ENCODE results near the gene TPX2.

Gene TPX2, protein sequence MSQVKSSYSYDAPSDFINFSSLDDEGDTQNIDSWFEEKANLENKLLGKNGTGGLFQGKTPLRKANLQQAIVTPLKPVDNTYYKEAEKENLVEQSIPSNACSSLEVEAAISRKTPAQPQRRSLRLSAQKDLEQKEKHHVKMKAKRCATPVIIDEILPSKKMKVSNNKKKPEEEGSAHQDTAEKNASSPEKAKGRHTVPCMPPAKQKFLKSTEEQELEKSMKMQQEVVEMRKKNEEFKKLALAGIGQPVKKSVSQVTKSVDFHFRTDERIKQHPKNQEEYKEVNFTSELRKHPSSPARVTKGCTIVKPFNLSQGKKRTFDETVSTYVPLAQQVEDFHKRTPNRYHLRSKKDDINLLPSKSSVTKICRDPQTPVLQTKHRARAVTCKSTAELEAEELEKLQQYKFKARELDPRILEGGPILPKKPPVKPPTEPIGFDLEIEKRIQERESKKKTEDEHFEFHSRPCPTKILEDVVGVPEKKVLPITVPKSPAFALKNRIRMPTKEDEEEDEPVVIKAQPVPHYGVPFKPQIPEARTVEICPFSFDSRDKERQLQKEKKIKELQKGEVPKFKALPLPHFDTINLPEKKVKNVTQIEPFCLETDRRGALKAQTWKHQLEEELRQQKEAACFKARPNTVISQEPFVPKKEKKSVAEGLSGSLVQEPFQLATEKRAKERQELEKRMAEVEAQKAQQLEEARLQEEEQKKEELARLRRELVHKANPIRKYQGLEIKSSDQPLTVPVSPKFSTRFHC

DNA sequence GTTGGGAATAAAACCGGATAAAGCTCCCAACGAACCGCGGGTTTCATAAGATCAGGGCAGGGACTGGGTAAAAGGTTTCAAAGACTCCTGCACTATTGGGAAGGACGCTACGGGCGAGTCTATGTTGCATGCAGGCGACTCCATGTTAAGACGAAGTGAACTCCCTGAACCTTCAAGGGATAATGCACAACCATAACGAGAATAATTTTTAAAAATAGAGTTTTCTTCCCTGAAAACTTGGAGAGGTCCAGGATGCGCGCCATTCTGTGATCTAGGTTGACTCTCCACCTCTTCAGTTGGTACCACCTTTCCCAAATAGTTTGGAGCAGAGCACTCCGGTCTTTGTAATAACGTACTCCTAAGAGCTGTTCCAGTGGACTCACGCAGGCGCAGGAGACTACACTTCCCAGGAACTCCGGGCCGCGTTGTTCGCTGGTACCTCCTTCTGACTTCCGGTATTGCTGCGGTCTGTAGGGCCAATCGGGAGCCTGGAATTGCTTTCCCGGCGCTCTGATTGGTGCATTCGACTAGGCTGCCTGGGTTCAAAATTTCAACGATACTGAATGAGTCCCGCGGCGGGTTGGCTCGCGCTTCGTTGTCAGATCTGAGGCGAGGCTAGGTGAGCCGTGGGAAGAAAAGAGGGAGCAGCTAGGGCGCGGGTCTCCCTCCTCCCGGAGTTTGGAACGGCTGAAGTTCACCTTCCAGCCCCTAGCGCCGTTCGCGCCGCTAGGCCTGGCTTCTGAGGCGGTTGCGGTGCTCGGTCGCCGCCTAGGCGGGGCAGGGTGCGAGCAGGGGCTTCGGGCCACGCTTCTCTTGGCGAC lies at the start of gene TPX2:
Gene TPX2 (plus strand): TSS at position 562 of the 821 bp plus-strand sequence. CDS start 18,187 bp downstream, outside the sequence.
- peak; percentile 93 for DNase-seq

DNA sequence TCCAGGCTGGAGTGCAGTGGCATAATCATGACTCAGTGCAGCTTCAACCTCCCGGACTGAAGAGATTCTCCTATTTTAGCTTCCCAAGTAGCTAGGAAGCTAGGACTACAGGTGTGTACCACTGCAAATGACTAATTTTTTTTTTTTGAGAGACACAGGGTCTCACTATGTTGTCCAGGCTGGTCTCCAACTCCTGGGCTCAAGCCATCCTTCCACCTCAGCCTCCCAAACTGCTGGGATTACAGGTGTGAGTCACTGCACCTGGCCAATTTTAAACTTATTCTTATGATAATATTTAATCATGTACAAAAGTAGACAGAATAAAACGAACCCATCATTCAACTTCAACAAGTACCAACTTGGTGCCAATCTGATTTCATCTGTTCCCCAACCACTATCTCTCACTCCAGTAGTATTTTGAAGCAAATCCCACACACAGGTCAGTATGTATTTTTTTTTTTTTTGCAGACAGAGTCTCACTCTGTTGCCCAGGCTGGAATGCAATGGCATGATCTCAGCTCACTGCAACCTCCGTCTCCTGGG lies 48.9 kb upstream of the TPX2 start:
- no peak for DNase-seq

DNA sequence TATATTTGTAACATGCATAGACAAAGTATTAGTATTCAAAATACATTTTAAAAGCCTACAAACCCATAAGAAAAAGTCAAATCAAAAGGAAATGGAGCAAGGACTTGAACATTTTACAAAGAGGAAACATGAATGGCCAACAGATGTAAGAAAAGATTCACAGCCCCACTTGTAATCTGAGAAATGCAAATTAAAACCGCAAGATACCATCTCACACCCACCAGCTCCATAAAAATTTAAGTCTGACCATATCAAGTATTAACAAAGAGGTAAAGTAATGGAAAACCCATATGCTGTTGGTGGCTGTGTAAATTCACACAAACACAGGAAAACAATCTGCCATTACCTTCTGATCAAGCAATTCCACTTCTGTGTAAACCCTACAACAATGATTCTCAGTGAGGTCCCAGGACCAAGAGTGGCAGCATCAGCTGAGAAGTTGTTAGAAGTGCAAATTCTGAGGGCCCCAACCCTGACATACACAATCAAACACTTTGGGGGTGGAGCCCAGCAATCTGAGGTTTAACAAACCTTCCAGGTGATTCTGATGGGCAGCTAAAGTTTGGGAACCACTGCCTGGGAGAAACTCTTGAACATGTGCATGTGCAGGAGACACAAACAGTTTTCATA lies 47.3 kb upstream of the TPX2 start:
- DNase-seq: no peak

DNA sequence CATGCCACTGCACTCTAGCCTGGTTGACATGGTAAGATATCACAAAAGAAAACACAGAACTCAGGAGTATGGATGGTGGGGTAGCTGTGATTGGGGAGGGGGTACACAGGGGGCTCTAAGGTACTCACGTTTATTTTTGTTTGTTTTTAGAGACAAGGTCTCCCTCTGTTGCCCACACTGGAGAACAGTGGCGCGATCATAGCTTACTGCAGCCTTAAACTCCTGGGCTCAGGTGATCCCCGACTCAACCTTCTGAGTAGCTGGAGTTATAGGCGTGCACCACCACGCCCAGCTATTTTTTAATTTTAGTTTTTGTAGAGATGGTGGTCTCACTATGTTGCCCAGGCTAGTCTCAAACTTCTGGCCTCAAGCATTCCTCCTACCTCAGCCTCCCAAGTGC lies 45.7 kb upstream of the TPX2 start:
- no peak for DNase-seq

DNA sequence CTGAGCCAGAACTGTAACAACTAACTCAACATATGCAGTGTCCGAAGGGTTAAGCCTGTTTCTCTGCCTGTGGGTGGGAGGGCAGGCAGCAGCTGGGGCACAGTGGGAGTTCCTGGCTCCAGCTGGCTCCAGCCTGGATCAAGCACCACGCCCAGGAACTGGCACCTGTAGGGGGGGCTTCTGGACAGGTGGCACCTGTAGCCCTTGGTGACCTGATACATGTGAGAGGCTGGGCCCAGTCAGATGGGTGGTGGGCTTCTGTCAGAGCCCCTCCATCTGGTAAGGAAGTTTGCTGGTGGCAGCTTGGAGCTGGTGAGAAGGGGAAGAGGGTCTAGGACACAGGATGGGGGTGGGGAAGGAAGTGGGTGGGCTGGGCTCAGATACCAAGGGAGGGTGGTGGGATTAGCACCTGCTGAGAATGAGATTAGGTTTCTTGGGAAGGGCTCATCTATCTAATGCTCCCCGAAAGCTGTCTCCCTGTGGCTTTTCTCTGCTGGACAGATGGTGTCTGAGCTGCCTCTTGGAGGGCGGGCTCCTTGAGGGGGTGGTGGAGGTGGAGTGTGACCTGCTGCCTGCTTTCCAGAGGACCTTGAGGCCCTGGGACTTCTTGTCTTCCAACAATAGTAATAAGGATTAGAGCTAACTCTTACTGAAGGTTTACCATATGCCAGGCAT lies 45.0 kb upstream of the TPX2 start:
- DNase-seq: no peak

DNA sequence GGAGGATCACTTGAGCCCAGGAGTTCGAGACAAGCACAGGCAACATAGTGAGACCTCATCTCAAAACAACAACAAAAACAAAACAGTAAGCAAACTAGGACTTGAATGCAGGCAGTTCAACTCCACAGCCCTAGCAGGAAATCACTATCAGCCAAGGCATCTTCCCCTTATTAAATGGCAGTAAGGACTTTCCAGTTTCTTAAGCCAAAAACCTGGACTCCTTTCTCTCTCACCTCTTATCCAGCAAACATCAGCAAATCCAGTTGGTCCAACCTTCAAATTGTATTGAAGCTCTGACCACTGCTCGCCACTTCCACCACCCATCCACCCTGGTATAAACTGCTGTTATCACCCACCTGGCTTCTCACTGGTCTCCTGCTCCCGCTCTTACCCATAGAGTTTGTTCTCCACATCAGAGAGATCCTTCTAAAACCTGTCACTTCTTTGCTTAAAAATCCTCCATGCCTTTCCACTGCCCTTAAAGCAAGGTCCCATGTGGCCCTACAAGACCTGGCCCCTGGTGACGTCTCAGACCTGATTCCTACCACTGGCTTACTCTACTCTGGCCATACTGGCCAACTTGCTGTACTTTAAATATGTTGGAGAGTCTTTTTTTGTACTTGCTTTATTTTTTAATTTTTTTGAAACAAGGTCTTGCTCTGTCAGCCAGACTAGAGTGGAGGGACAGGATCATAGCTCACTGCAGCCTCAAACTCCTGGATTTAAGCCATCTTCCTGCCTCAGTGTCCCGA lies 44.1 kb upstream of the TPX2 start:
- DNase-seq: no peak

DNA sequence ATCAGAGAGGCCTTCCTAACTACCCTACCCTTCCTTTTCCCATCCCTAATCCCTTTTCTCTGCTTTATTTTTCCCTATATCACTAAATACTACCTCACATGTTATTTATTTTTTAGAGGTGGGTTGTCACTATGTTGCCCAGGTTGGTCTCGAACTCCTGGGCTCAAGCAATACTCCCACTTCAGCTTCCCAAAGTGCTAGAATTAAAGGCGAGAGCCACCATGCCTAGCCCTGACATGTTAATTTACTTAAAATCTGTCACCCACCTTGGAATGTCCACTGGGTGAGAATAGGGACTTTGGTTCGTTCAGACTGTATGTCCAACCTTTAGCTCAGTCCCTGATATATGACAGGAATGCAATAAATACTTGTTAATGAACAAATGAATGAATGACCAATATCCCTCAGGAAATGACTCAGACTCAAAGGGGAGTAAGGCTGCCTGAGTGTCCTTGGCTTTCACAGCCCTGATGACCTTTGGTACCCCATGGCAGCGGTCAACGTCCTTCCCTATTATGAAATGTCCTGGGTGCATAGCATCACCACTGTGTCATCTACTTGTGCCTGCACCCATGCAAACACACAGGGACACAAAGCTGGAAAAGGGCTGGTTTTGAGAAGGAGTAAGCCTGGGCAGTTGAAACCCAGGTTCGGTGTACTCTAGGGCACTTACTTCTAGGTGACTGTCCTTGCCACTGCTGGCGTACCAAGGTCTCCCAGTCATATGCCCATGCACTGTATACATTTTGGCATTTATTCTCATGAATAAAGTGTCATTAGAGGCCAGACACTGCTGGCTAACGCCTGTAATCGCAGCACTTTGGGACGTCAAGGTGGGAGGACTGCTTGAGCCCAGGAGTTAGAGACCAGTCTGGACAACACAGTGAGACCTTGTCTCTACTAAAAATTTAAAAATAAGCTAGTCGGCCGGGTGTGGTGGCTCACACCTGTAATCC lies 43.0 kb upstream of the TPX2 start:
- no peak for DNase-seq

DNA sequence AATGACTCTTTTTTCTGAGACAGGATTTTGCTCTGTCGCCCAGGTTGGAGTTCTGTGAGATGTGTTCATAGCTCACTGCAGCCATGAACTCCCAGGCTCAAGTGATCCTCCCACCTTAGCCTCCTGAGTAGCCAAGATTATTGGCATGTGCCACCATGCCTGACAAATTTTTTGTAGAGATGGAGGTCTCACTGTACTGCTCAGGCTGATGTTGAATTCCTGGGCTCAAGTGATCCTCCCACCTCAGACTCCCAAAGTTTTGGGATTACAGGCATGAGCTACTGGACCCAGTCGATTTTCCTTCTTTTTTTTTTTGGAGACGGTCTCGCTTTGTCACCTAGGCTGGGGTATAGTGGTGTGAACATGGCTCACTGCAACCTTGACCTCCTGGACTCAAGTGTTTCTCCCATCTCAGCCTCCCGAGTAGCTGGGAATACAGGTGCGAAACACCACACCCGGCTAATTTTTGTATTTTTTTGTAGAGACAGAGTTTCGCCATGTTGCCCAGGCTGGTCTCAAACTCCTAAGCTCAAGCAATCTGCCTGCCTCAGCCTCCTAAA lies 40.8 kb upstream of the TPX2 start:
- no peak for DNase-seq

DNA sequence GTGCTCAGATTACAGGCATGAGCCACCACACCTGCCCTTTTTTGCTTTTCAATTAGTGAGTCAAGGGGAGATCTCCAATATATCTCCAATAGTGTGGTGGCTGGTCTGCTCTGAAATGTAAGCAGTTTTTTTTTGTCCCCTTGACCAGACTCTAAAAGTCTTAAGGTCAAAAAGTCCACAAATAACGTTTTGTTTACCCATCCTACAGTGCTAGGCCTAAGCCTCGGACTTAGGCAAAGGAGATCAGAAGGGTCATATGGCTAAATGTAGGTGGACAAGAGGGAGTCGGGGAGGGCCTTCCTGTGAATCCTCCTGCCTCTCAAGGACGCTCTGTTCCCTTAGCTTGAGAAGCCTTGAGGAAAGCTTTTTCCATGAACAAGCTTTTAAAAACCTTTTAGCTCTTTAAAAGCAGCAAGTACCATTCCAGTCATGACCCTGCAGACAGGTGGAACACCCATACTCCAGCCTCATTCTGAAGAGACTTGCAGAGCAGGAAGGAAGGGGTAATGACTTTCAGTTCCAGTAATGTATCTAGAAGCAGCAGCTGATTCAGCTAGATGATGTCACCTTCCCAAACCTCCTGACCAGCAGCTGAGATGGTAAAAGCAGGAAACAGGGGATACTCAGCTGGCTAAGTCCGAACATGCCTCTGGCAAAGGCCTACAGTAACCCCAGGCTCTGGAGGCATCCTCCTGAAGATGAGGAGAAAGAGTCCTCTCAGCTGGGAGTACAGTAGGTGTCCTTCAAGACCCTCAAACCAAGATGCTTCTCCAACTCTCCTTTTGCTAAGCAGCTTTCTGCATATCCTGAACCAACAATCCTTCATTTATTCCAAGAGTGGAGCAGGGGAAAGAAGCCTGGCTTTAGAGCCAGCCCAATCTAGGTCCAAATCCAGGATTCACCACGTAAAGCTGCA lies 40.0 kb upstream of the TPX2 start:
- DNase-seq: no peak

DNA sequence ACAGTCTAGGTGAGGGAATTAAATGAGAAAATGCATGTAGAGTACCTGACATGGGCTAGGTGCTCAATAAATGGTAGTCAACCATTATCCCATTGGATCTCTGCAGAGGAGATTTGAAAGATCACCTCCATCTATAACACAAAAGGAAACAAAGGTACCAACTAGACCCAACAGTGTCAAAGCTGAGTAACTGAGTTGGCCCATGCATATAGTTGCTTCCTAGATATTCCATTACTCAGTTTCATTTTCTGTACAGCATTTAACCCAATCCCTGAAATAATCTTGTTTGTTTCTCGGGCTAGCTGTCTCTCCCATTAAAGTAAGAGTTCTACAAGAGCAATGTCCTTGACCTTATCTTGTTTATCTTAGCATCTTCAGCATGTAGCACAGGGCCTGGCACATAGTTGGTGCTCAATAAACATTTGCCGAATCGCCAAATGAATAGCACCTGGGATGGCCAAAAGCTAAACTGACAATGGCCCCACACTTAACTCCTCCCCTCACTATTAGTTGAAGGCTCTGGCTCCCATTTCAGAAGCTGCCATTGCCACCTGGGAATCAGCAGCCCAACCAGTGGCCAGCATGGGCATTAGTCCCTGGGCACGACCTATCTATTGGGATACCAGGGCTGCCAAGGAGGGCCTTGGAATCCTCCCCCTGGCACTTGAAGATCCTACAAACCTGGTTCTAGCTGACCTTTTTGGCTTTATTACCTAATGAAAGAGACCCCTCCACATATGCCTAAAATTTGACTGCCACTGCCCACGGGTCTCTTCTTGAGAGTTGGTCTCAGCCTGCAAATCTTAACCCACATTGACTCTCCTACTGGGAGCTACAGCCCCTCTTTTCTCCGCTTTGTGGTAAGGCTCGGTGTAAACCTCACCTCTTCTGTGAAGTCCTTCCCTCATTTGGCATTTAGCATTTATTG lies 39.0 kb upstream of the TPX2 start:
- no peak for DNase-seq

DNA sequence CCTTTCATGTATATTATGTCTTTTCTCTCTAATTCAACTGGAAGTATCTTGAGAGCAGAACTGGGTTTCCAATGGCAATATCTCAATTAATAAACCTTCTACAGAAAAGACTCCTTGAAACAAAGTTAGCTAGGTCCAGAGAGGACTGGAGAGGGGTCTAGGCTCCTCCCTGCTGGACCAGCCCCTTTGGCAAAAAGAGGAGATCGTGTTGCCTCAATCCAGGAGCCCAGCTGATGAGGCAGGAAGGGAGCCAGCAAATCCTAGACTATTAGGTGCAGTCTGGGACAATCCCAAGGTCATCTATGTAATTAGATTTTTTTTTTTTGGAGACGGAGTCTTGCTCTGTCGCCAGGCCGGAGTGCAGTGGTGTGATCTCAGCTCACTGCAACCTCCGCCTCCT lies 38.3 kb upstream of the TPX2 start:
- DNase-seq: no peak

DNA sequence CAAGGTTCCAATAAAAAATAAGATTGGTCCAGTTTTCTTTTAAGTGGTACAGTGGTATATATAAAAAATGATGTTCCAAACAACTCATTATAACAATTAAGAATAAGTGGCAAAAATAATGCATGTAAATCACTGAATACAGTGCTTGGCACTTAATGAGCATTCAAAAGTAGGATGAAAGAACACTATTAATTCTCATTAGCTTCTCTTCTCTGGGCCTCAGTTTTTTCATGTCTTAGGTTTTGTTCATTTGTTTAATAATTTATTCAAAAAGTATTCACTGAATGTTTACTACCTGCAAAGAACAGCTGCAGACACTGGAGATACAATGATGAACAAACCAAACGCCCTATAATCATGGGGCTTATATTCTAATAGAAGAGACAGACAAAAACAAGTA lies 37.5 kb upstream of the TPX2 start:
- no peak for DNase-seq

DNA sequence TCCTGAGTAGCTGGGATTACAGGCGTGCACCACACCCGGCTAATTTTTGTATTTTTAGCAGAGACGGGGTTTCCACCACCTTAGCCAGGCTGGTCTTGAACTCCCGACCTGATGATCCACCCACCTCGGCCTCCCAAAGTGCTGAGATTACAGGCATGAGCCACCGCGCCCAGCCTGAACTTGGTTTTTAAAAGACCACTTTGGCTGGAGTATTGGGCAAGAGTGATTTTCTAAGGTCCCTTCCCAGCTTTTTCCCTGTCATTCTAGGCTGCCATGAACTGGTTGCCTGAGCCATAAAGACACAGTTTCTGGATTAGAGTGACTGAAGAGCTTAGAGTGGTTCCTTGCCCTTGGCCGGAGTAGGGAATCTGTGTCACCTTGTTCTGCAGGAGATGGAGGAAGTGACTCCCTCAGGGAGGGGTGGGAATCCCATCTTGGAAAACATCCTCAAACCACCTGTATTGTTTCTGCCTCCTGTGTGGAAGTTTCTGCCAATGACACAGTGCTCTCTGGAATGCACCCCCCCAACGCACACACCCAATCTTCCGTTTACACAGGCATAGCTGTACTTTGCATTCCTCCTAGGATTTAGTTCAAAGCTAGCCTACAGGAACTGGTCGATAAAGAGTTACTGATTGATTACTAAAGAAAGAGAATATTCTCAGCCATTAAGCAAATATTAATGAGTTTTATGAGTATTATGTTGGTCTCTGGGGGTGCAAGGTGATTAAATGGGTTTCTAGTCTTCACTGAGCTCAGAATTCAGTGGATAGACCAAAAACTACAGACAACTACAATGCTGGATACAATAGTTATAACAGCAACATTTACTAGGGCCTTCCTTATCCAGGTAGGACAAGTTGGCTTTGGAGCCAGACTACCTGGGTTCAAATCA lies 34.6 kb upstream of the TPX2 start:
- DNase-seq: no peak

DNA sequence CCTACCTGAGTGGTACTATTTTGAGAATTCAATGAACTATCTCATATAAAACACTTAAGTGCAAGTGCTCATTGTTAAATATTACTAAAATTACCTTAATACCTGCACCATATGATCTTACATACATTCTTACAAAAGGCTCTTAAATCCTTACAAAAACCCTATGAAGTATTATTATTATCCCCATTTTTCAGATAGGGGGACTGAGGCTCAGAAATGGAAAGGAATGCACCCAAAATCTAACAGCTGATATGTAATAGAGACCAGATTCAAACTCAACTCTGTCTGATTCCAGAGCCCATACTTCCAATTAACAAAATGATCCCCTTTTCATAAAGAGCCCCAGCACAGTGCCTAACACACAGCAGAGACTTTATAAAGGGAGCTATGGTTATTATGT lies 33.9 kb upstream of the TPX2 start:
- no peak for DNase-seq

DNA sequence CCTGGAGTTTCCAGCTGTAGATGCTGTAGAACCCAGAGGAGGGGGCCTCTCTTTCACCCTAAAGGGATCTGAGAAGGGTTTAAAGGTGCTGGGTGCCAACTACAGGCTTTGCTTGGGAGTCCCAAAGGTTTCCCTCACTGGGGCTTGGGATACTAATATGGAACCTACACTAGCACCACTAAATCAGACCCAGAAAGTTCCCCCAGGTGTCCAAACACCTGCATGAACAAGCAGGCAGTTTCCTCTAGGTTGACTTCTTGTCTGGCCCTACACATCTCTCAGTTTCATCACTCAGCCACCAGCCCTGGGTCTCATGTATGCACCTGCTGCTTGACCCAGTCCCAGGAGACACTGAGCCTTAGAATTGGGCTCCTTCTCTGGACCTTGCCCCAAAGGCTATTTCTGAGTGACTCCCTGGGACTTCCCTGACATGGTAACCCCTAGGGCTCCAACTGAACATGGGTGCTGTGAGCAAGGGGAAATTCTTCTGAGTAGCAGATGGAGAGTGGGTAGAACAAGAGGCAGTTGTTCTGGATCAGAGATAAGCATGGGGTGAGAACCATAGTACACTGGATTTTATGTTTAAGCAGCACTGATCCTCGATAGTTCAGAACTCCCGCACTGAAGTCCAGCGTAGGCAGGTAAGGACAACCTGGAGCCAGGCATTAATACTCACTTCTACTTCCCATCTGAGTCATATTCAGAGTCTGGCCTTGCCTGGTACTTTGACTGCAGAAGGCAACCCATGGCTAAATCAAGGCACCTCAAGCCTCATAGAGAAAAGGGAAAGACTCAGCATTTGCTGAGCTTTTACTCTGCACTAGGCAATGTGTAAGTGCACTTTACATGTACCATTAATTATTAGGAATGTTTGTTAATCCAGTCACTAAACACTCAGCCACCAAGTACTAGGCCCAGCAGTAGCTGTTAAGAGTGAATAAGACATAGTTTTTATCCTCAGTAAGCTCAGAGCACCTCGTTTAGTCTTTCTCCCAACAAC lies 33.2 kb upstream of the TPX2 start:
- no peak for DNase-seq

Data from activated effector memory CD4-positive, alpha-beta T cell treated with anti-CD3 and anti-CD28 coated beads, Interleukin-2, amount 50 U/mL, for 16 hours (primary cell).